Esophagus squamous epithelium (tissue), 4 donors: Measurements from ENCODE around the gene AMT.
"Not testable (repeated sequence)": the region's sequence is repeated elsewhere in the genome, so short reads cannot be mapped to it uniquely, and the experiment has no call there.

ENCODE experiments used
- POLR2A ChIP-seq, 4 donors: fragments of 450-650 bp; IDR thresholded peaks; one replicate each; pipeline ENCODE4 v1.6.1; 2017; ENCODE audit warnings: antibody characterized with exemption in 4 of 4, mild to moderate bottlenecking in 4 of 4, moderate library complexity in 3 of 4
- TF ChIP-seq, protein P1 (sequence below), 6 experiments: fragments of 450-650 bp in 4 of 6; fragments of 200-600 bp in 2 of 6; sonication (generic) in 2 of 6; IDR thresholded peaks; one replicate each; pipeline ENCODE4 v1.5.1; 2016 to 2019; ENCODE audit warnings: antibody characterized with exemption in 6 of 6, mild to moderate bottlenecking in 4 of 6, moderate library complexity in 4 of 6

DNA sequence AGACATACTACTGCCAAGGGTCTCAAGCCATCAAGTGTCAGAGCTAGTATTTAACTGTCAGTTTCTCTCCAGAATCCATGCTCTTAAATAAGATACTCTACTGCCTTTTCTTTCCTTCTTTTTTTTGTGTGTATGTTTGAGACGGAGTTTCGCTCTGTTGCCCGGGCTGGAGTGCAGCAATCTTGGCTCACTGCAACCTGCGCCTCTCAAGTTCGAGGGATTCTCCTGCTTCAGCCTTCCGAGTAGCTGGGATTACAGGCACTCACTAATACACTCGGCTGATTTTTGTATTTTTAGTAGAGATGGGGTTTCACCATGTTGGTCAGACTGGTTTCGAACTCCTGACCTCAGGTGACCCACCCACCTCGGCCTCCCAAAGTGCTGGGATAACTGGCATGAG is 16.7 kb downstream of the AMT start:
- TF ChIP-seq, protein P1, sequence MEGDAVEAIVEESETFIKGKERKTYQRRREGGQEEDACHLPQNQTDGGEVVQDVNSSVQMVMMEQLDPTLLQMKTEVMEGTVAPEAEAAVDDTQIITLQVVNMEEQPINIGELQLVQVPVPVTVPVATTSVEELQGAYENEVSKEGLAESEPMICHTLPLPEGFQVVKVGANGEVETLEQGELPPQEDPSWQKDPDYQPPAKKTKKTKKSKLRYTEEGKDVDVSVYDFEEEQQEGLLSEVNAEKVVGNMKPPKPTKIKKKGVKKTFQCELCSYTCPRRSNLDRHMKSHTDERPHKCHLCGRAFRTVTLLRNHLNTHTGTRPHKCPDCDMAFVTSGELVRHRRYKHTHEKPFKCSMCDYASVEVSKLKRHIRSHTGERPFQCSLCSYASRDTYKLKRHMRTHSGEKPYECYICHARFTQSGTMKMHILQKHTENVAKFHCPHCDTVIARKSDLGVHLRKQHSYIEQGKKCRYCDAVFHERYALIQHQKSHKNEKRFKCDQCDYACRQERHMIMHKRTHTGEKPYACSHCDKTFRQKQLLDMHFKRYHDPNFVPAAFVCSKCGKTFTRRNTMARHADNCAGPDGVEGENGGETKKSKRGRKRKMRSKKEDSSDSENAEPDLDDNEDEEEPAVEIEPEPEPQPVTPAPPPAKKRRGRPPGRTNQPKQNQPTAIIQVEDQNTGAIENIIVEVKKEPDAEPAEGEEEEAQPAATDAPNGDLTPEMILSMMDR (IDR thresholded peaks at IDR 0.05), result not testable (repeated sequence)
- not testable (repeated sequence) for TF ChIP-seq POLR2A (IDR thresholded peaks at IDR 0.05)
